K562 (cell line): ENCODE results near the gene KRTAP1-3. TPM values are rescaled to one million over a fixed set of nuclear protein-coding genes. Genes with fewer than 3 reads are reported as not detected.

Experiments used
- ATAC-seq: fragments of 200-7000 bp; cut with Tn5 transposase; 3 replicates; pipeline ENCODE4 v1.9.1; 2020; ENCODE audit warnings: moderate library complexity
- BruUV-seq: library from RNA; stranded (reverse); fragments of 400-500 nt; replicated peaks from 2 replicates; lab custom pipeline; 2021; lab: Mats Ljungman, UMichigan
- CTCF ChIA-PET: fragments of 300-600 bp; formaldehyde crosslinking; extraction: SDS; loops from one replicate; lab custom pipeline; 2021; ENCODE audit warnings: low intra/inter-chr PET ratio; lab: Yijun Ruan, JAX
- POLR2A ChIA-PET: fragments of 300-600, 350-650 bp; sonication (Branson Sonifier 250); formaldehyde crosslinking; extraction: SDS; loops from one replicate; lab custom pipeline; 2021; ENCODE audit warnings: antibody characterized with exemption, inconsistent platforms; lab: Yijun Ruan, JAX
- DNase-seq, 4 experiments: peaks; one replicate each; pipeline versions ENCODE4 v3.0.0 to v3.0.0-alpha.2; 2011 to 2018; ENCODE audit warnings: low spot score in 3 of 4, mixed read lengths in 3 of 4; ENCODE audit errors: extremely low read depth in 1 of 4
- FAIRE-seq: peaks from 2 replicates; lab custom pipeline; 2011; peaks lifted over from hg19 to GRCh38; lab: Jason Lieb, UNC
- H2AFZ ChIP-seq: 2 replicates; pipeline ENCODE4 v1.6.0; 2011; ENCODE audit warnings: low read depth, low read length, control low read depth, inconsistent platforms
- H3K27ac ChIP-seq: fragments of 200-600 bp; 3 replicates; pipeline ENCODE4 v1.8.0; 2011; ENCODE audit warnings: low read depth, mild to moderate bottlenecking, control low read depth, inconsistent platforms, low read length, moderate library complexity, mixed read lengths; ENCODE audit errors: extremely low read depth
- H3K27me3 ChIP-seq, 2 experiments: fragments of 300-600 bp in 1 of 2; 2 replicates in 1 of 2; 3 replicates in 1 of 2; pipeline versions ENCODE4 v1.6.0 to v1.8.0; 2011; ENCODE audit warnings: inconsistent platforms in 2 of 2, low read length in 2 of 2, mild to moderate bottlenecking in 1 of 2, mixed read lengths in 1 of 2, moderate library complexity in 1 of 2; ENCODE audit not compliant: control insufficient read depth in 2 of 2, insufficient read depth in 2 of 2
- H3K36me3 ChIP-seq: fragments of 300-600 bp; 3 replicates; pipeline ENCODE4 v1.8.0; 2011; ENCODE audit warnings: mild to moderate bottlenecking, low read length, inconsistent platforms; ENCODE audit not compliant: control insufficient read depth, insufficient read depth
- H3K4me1 ChIP-seq, 2 experiments: fragments of 200-600 bp in 1 of 2; replicated peaks in 1 of 2; 2 replicates in 1 of 2; 3 replicates in 1 of 2; pipeline versions ENCODE4 v1.5.1 to v1.8.0; 2011; ENCODE audit warnings: inconsistent platforms in 2 of 2, low read length in 2 of 2, mild to moderate bottlenecking in 1 of 2, mixed read lengths in 1 of 2, moderate library complexity in 1 of 2; ENCODE audit not compliant: control insufficient read depth in 2 of 2, insufficient read depth in 2 of 2
- H3K4me2 ChIP-seq: 2 replicates; pipeline ENCODE4 v1.6.1; 2011; ENCODE audit warnings: low read length, control low read depth, inconsistent platforms, mixed read lengths; ENCODE audit not compliant: insufficient read depth
- H3K4me3 ChIP-seq: fragments of 200-600 bp; sonication (generic), shearing (Covaris generic); 2 replicates; pipeline ENCODE4 v1.5.1; 2016; ENCODE audit warnings: control low read depth, inconsistent platforms
- H3K79me2 ChIP-seq: fragments of 200-600 bp; 3 replicates; pipeline ENCODE4 v1.8.0; 2011; ENCODE audit warnings: low read length, inconsistent platforms; ENCODE audit not compliant: control insufficient read depth, insufficient read depth
- H3K9ac ChIP-seq, 2 experiments: 2 replicates each; pipeline versions ENCODE4 v1.6.0 to v1.6.1; 2011; ENCODE audit warnings: low read depth in 2 of 2, low read length in 2 of 2, control low read depth in 1 of 2, inconsistent platforms in 1 of 2, mild to moderate bottlenecking in 1 of 2, mixed read lengths in 1 of 2; ENCODE audit not compliant: insufficient read depth in 1 of 2
- H3K9me1 ChIP-seq: one replicate; pipeline ENCODE4 v1.6.0; 2011; ENCODE audit warnings: inconsistent platforms, mild to moderate bottlenecking, low read length, moderate library complexity; ENCODE audit not compliant: control insufficient read depth, insufficient read depth
- H3K9me3 ChIP-seq: replicated peaks from 2 replicates; pipeline ENCODE4 v1.5.1; 2011; ENCODE audit warnings: low read depth, low read length, inconsistent platforms; ENCODE audit not compliant: control insufficient read depth, insufficient read depth
- H4K20me1 ChIP-seq: replicated peaks from 2 replicates; pipeline ENCODE4 v1.6.1; 2011; ENCODE audit warnings: low read length, inconsistent platforms, mixed read lengths; ENCODE audit not compliant: control insufficient read depth, insufficient read depth
- BHLHE40 ChIP-seq: IDR thresholded peaks from 2 replicates; pipeline ENCODE4 v1.6.1; 2011; ENCODE audit warnings: low read length, improper control_type of control experiment
- HOXB6 ChIP-seq: fragments of 250-450 bp; sonication (Bioruptor Pico); IDR thresholded peaks from 2 replicates; pipeline ENCODE4 v1.5.1; 2022; ENCODE audit warnings: mild to moderate bottlenecking, borderline replicate concordance
- MITF ChIP-seq: IDR thresholded peaks from 2 replicates; pipeline ENCODE4 v1.6.1; 2014; ENCODE audit warnings: antibody characterized with exemption
- MXI1 ChIP-seq: IDR thresholded peaks from 2 replicates; pipeline ENCODE4 v1.6.1; 2011; ENCODE audit warnings: low read depth, mild to moderate bottlenecking, improper control_type of control experiment, low read length
- PHF20 ChIP-seq: fragments of 450-650 bp; IDR thresholded peaks from 2 replicates; pipeline ENCODE4 v1.6.1; 2018; ENCODE audit not compliant: partially characterized antibody
- RAD21 ChIP-seq, 2 experiments: fragments of 250-450 bp in 1 of 2; fragments of 450-650 bp in 1 of 2; sonication (Bioruptor Pico) in 1 of 2; formaldehyde crosslinking in 1 of 2; IDR thresholded peaks in 1 of 2; conservative IDR thresholded peaks in 1 of 2; 2 replicates each; pipeline versions ENCODE4 v1.4.0 to v1.8.0; 2020 to 2022; ENCODE audit warnings: mild to moderate bottlenecking in 2 of 2, moderate library complexity in 1 of 2
- RAD51 ChIP-seq: fragments of 450-650 bp; IDR thresholded peaks from 2 replicates; pipeline ENCODE4 v1.7.1; 2016; ENCODE audit warnings: low read depth, mild to moderate bottlenecking, borderline replicate concordance
- SFPQ ChIP-seq: fragments of 200-400 bp; formaldehyde crosslinking; IDR thresholded peaks from 2 replicates; pipeline ENCODE4 v1.6.1; 2017; ENCODE audit warnings: mild to moderate bottlenecking, low read depth, low read length, moderate library complexity
- in situ Hi-C: fragments of 300-500 bp; cut with MboI; formaldehyde crosslinking; loops from 4 replicates; pipeline ENCODE4 v1.15.0; 2018; ENCODE audit warnings: inconsistent platforms, mixed read lengths
- intact Hi-C: fragments of 100-400 bp; cut with micrococcal nuclease; formaldehyde crosslinking; loops from 2 replicates; pipeline ENCODE4 v1.14.2; 2022
- polyA plus RNA-seq, 8 experiments: library from polyadenylated mRNA; depleted of rRNA in 4 of 8; stranded (reverse) in 5 of 8; unstranded in 3 of 8; fragments of >200 nt; fragmentation: Nextera tagmentation in 2 of 8; fragmentation: Illumina TruSeq in 1 of 8; extraction: Ambion mirVana in 2 of 8; extraction: Trizol in 1 of 8; gene quantifications; 2 replicates each; pipeline versions ENCODE4 v1.2.1 to v1.2.3, GENCODE V29; 2011 to 2014; ENCODE audit warnings: inconsistent platforms in 1 of 8, missing spikeins in 1 of 8
- total RNA-seq, 7 experiments: library from RNA; depleted of rRNA in 6 of 7; stranded (reverse); fragments of >200 nt in 6 of 7; fragmentation: Illumina TruSeq in 2 of 7; extraction: Trizol in 2 of 7; gene quantifications; 2 replicates each; pipeline versions ENCODE4 v1.2.1 to v1.2.3, GENCODE V29; 2011 to 2021; ENCODE audit warnings: low replicate concordance in 1 of 7

The KRTAP1-3 gene
- total and polyA plus RNA-seq, 9 of the 15 experiments (the other 6 are each of a cell fraction or from before 2014, with no cell fraction given): not detected

- no peak for TF ChIP-seq RAD51
- TF ChIP-seq PHF20: no peak
Measured at GRCh38 chr17:41054025-41054424, 19.4 kb upstream of the KRTAP1-3 start (continued).

DNA sequence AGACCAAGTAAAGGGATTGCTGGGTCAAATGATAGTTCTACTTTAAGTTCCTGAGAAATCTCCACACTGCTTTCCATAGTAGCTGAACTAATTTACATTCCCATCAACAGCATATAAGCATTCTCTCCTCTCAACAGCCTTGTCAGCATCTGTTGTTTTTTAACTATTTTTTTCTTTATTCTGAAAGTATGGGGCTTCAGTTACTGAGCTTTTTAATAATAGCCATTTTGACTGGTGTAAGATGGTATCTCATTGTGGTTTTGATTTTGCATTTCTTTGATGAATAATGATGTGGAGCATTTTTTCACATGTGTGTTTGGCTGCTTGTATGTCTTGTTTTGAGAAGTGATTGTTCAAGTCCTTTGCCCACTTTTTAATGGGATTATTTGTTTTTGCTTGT is 17.9 kb upstream of the KRTAP1-3 start:
- Histone ChIP-seq H3K36me3 (no peaks in the 10 kb centered on the region), H3K27me3 (peaks cover 7% of the 10 kb centered on the region in 2 experiments; a peak in 4 of 5 replicates)
- no peak for ATAC-seq
- in situ Hi-C loops: no loop called here
- no peak for TF ChIP-seq BHLHE40
- TF ChIP-seq RAD21 (CRISPR knock-in tag; conservative IDR thresholded peaks at IDR 0.05 in 1 of 2, IDR thresholded peaks at IDR 0.05 in 1 of 2): no peak
- TF ChIP-seq MITF: no peak
- no peak for TF ChIP-seq HOXB6 (CRISPR knock-in tag)
- no peak for TF ChIP-seq MXI1
- no peak for TF ChIP-seq SFPQ
- TF ChIP-seq, all 486 proteins: peak for 0
- ChIA-PET CTCF (no interaction called here), POLR2A (no interaction called here)
- H3K4me2 ChIP-seq: no peak overlapping the region
- H2AFZ ChIP-seq: no peak overlapping the region
- FAIRE-seq (no peak), DNase-seq (no peak)
- H3K9me1 ChIP-seq: no peaks in the 10 kb centered on the region
- intact Hi-C loops: no loop called here
- no peaks in the 10 kb centered on the region for H3K9me3 ChIP-seq
- no peaks in the 10 kb centered on the region for H3K4me1 ChIP-seq
- no peaks in the 10 kb centered on the region for H3K79me2 ChIP-seq
- BruUV-seq: no TSS peak
- H3K4me3 ChIP-seq: no peak overlapping the region
- H3K27ac ChIP-seq: no peak overlapping the region
- no peak overlapping the region for H3K9ac ChIP-seq
- H4K20me1 ChIP-seq: no peaks in the 10 kb centered on the region
